Stimulated activated CD4-positive, alpha-beta T cell treated with anti-CD3 and anti-CD28 coated beads, Interleukin-15, amount 100 ng/mL, for 48 hours (primary cell): ENCODE measurements around the gene NEK10.
"Not testable (repeated sequence)": the region's sequence is repeated elsewhere in the genome, so short reads cannot be mapped to it uniquely, and the experiment has no call there.

ENCODE experiments used
- DNase-seq, 2 donors: peaks; one replicate each; pipeline ENCODE4 v3.0.0-alpha.2; 2020; ENCODE audit warnings: low read depth in 2 of 2

The NEK10 gene

GRCh38 chr3:27317096-27317495 is 52.1 kb downstream of the NEK10 start:
- no peak for DNase-seq

GRCh38 chr3:27315003-27315402 is 54.2 kb downstream of the NEK10 start:
- DNase-seq, result no peak

GRCh38 chr3:27312044-27312668 is 57.0 kb downstream of the NEK10 start:
- DNase-seq, result no peak

- DNase-seq, result no peak
Measured at GRCh38 chr3:27311400-27311799, 57.8 kb downstream of the NEK10 start.

- no peak for DNase-seq
Measured at GRCh38 chr3:27310688-27311087, 58.5 kb downstream of the NEK10 start.

- DNase-seq, result no peak
Measured at GRCh38 chr3:27307566-27307965, 61.6 kb downstream of the NEK10 start.

GRCh38 chr3:27302891-27303290 is 66.3 kb downstream of the NEK10 start:
- DNase-seq, result no peak

GRCh38 chr3:27298981-27299380 is 70.2 kb downstream of the NEK10 start:
- DNase-seq, result not testable (repeated sequence)

- no peak for DNase-seq
Measured at GRCh38 chr3:27293939-27294338, 75.2 kb downstream of the NEK10 start.

- DNase-seq, result no peak
Measured at GRCh38 chr3:27290760-27291159, 78.4 kb downstream of the NEK10 start.

GRCh38 chr3:27289769-27290413 is 79.3 kb downstream of the NEK10 start:
- DNase-seq, result no peak

GRCh38 chr3:27287052-27287451 is 82.1 kb downstream of the NEK10 start:
- no peak for DNase-seq

GRCh38 chr3:27286467-27286866 is 82.7 kb downstream of the NEK10 start:
- DNase-seq, result not testable (repeated sequence)

GRCh38 chr3:27285668-27286067 is 83.5 kb downstream of the NEK10 start:
- DNase-seq, result no peak

GRCh38 chr3:27281671-27282150 is 87.5 kb downstream of the NEK10 start:
- no peak for DNase-seq

- no peak for DNase-seq
Measured at GRCh38 chr3:27279123-27279522, 90.1 kb downstream of the NEK10 start.

GRCh38 chr3:27278383-27279055 is 90.7 kb downstream of the NEK10 start:
- no peak for DNase-seq

- no peak for DNase-seq
Measured at GRCh38 chr3:27275441-27275990, 93.7 kb downstream of the NEK10 start.

- DNase-seq, result no peak
Measured at GRCh38 chr3:27271890-27272289, 97.3 kb downstream of the NEK10 start.

GRCh38 chr3:27254896-27255295 is 114.3 kb downstream of the NEK10 start:
- DNase-seq, result no peak

- DNase-seq, result peak; percentile 2 to 5
Measured at GRCh38 chr3:27253831-27254230, 115.4 kb downstream of the NEK10 start.

GRCh38 chr3:27253391-27253790 is 115.8 kb downstream of the NEK10 start:
- DNase-seq, result no peak

- DNase-seq, result no peak
Measured at GRCh38 chr3:27252646-27253045, 116.5 kb downstream of the NEK10 start.
